ENCODE measurements around the gene HIVEP2.

Gene HIVEP2

DNA sequence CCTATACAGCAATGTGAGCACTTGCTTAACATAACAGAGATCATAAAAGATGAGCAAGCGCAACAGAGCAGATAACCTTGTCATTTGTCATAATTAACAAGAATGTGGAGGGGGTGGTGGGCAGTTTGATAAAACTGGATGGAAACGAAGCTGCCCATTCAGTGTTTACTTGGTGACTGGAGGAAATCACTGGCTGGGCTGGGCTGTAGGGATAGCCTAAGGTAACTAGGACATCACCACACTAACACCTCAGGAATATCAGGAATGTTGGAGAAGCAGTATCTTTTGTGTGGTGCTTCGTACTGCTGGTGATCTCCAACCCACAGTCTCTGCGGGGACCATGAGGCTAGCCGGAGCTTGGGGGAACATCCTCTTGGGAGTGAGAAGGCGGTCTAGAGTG lies 218.4 kb downstream of the HIVEP2 start:
- no peak for DNase-seq

GRCh38 chr6:142725024-142725770 lies 219.8 kb downstream of the HIVEP2 start:
- no peak for DNase-seq

- no peak for DNase-seq
Observed at GRCh38 chr6:142722841-142723240, 222.1 kb downstream of the HIVEP2 start.

DNA sequence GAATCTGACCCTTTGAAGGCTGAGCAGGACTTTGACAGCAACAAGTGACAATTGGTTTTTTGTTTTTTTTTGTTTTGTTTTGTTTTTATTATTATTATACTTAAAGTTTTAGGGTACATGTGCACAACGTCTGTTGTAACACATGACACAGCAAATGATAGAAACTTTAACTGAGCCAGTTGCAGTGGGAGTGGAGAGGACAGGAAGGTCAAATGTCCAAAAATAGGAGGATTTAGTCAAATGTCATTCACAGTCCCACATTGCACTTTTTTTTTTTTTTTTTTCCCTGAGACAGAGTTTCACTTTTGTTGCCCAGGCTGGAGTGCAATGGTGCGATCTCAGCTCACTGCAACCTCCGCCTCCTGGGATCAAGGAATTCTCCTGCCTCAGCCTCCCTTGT lies 223.0 kb downstream of the HIVEP2 start:
- no peak for DNase-seq

DNA sequence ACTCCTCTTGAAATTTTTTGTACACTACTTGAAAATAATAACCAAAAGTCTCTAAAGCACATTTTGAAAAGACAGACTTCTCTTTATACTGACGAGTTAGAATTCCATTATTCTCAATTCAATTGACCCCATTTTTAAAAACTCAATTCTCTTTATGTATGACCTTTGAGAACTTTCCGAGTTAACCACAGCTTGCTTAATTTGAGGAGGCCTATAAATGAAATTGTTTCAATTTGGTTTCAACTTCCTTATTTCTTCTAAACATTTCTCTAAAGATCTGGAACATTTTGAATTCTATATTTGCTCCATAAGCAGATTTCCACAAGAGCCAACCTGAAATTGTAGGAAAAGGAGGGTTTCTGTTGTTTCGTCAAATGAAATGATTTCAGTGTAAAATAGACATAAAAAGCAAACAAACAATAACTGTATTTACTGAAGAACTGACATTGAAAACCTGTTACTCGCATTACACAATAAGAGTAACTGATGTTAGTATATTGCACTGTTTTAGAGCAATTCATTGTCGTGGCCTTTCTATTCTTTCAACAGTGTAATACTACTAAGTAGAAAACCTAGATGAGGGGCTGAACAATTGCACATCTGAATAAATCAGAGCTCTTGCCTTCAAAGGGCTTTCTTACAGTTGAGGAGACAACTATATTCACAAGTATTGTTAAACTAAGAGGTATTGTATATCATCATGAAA lies 223.6 kb downstream of the HIVEP2 start:
- no peak for DNase-seq

- DNase-seq, result no peak
Observed at GRCh38 chr6:142718667-142719191, 226.2 kb downstream of the HIVEP2 start.

GRCh38 chr6:142716097-142716496 lies 228.9 kb downstream of the HIVEP2 start:
- DNase-seq, result no peak

- DNase-seq, result no peak
Observed at GRCh38 chr6:142714951-142715785, 229.8 kb downstream of the HIVEP2 start.

DNA sequence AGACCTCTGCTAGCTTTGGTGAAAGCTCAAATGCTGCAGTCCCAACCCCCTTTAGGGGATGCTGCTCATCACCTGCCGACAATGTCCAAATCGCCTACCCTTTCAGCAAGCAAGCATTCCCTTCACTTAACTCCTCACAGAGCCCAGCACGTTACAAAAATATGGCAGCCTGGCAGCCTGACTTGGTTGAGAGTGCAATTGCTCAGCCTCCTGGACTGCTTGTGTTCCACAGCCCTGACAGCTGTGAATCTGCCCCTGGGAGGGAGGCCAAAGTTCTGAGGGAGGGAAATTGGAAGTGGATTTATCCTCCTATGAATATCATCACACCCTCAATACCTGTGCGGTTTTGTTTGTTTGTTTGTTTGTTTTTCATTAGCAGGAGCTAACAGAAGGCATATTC lies 231.0 kb downstream of the HIVEP2 start:
- no peak for DNase-seq

- no peak for DNase-seq
Observed at GRCh38 chr6:142712231-142712630, 232.7 kb downstream of the HIVEP2 start.

GRCh38 chr6:142708651-142709050 lies 236.3 kb downstream of the HIVEP2 start:
- no peak for DNase-seq

GRCh38 chr6:142707255-142707654 lies 237.7 kb downstream of the HIVEP2 start:
- no peak for DNase-seq

DNA sequence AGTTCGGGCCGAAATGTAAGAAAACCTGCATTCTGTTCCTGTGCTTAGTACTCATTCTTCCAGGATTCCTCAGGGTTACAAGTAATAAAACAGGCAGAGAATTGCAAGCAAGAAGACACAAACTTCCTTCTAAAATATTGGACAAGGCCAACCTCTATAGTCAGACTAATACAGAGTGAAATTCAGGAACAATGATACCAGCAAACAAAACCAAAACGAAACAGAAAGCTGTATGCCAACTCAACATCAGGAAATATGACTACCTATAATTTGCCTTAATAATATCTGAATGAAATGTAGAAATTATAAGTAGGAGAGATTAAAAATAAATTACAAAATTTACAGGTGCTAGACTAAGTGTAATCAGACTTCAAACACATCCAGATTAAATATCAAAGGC lies 238.8 kb downstream of the HIVEP2 start:
- no peak for DNase-seq

- DNase-seq, result no peak
Observed at GRCh38 chr6:142705054-142705453, 239.9 kb downstream of the HIVEP2 start.

DNA sequence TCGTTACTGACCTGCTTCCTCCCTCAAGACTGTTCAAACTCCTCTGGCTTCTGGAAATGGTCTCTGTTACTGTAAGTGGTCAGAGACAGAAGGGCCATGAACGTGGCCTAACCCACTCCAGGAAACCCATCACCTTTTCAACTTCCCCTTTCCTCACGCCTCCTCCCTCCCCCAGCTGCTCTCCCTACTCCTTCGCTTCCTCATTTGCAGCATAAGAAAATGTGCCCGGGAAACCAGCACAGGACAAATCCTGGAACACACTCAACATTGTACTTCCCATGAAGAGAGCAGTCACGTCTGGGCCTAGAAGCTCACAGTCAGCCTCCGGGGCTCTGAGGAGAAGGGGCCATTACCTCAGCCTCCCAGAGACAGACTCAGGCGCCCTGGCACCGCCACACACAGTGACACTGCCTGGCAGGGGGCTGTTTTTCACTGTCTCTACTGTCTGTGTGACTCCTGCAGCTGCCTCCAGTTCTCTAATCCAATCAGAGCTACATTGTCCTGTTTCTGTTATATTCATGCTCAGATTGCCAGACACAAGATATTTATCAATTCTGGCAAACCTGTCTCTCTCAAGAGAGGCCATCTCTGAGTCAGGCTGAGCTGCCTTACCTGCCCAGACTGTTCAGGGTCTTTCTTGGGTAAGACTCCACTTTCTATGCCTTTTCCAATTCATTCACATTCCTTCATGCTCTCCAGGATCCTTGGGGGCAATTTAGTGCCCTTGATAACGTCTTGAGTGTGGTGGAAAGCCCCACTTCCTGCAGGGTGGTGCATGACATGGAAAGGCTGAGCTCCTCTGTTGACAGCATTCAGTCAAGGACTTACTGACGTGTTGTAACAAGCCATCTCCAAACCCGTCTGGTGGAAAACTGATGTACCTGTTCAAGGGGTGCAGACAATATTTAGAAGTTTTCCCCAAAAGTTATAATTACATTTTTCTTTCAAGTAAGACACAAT lies 242.2 kb downstream of the HIVEP2 start:
- no peak for DNase-seq

All from activated T-cell treated with anti-CD3 and anti-CD28 coated beads, Interleukin-2, amount 50 U/mL, for 48 hours (primary cell).